A172 (cell line): ENCODE data around the gene ZNF823. TPM values are rescaled to one million over a fixed set of nuclear protein-coding genes. Genes with fewer than 3 reads are reported as not detected.
"Not testable (repeated sequence)": the region's sequence is repeated elsewhere in the genome, so short reads cannot be mapped to it uniquely, and the experiment has no call there.

ENCODE experiments used
- DNase-seq: peaks from one replicate; pipeline ENCODE4 v3.0.0-alpha.2; 2015; ENCODE audit warnings: low spot score
- total RNA-seq: library from RNA; depleted of rRNA; stranded (reverse); fragments of >200 nt; shearing (Covaris generic); gene quantifications from 2 replicates; pipeline ENCODE4 v1.2.3, GENCODE V29; 2014; rRNA removed

The ZNF823 gene
- total RNA-seq: 6.9 and 17.8 TPM in 2 replicates

GRCh38 chr19:11738746-11739620 is at the start of gene ZNF823:
TSS of gene ZNF823 (minus strand) at chr19:11738946. CDS start at chr19:11738819, 127 bp downstream.
- peak; percentile 99 for DNase-seq

- DNase-seq: no peak
These were observed 48.8 kb upstream of the ZNF823 start for GRCh38 chr19:11787536-11787935.

- no peak for DNase-seq
These were observed 45.6 kb upstream of the ZNF823 start for GRCh38 chr19:11784356-11784755.

GRCh38 chr19:11783767-11784166 is 45.0 kb upstream of the ZNF823 start:
- DNase-seq: no peak

GRCh38 chr19:11781295-11782057 is 42.7 kb upstream of the ZNF823 start:
- DNase-seq: no peak

- no peak for DNase-seq
These were observed 41.8 kb upstream of the ZNF823 start for GRCh38 chr19:11780431-11781020.

- not testable (repeated sequence) for DNase-seq
These were observed 37.9 kb upstream of the ZNF823 start for GRCh38 chr19:11776669-11777068.

DNA sequence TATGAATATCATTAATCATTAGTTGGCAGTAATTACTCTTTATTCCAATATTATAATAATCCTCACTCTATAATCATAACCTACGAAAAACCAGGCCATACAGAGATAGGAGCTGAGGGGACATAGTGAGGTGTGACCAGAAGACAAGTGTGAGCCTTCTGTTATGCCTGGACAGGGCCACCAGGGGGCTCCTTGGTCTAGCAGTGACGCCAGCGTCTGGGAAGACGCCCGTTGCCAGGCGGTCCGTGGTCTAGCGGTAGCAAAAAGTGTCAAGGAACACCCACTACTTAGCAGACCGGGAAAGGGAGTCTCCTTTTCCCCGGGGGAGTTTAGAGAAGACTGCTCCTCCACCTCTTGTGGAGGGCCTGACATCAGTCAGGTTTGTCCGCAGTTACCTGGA is 32.8 kb upstream of the ZNF823 start:
- DNase-seq: not testable (repeated sequence)

DNA sequence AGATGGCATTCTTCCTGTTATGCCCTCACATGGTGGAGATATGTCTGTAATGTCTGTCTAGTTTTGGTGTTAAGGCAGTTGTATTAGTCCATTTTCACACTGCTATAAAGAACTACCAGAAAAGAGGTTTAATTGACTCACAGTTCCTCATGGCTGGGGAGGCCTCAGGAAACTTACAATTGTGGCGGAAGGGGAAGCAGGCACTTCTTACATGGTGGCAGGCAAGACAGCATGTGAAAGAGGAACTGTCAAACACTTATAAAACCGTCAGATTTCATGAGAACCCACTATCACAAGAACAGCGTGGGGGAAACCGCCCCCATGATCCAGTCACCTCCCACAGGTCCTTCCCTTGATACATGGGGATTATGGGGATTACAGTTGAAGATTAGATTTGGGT is 31.2 kb upstream of the ZNF823 start:
- no peak for DNase-seq

- DNase-seq: peak; percentile 18
These were observed 28.9 kb upstream of the ZNF823 start for GRCh38 chr19:11767633-11768133.

DNA sequence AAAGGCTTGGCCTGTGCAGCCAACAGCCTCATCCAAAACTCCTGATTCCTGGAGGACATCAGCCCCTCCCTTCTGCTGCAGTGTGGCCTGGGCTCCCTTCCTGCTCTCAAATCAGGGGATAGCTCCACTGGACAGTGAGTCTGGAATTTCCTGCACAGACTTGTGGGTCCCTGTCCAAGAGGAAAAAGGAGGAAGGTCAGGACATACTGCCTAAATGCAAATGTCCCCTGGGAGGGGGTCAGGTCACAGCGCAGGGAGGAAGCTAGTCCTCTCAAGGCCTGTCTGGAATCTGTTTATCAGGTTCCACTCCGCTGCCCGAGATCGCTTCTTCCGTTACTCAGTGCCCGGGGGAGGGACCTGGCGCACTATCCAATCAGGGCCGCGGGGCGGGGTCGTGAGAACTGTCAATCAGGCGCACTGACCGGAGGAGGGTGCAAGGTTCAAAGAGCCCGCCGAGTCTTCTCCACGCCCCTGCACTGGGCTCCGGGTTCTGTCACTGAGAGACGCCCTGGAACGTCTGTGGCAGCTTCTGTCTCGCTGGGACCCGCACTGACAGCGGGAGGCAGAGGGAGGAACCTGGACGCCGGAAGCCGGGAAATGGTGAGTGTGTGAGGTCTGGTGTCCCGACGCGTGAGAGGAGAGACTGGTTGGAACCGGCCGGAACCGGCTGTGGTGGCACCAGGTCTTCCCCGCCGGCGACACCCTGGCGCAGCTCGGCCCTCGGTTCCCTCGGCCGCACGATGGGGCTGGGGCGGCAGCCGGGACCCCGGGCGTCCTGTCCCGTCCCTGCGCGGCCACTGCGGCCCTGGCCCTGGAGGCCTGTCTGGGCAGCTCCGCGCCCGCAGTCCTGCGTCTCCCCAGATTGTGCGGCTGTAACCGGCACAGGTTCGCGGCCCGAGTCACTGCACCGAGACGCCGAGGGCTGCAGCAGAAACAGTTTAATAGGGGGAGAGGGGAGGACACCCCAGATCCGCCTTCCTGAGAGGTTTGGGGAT is 28.1 kb upstream of the ZNF823 start, which contains the start of gene ZNF441:
TSS of gene ZNF441 (plus strand) at position 404 of the 995 bp plus-strand sequence. CDS start at position 598, 194 bp downstream.
- DNase-seq: peak; percentile 94

DNA sequence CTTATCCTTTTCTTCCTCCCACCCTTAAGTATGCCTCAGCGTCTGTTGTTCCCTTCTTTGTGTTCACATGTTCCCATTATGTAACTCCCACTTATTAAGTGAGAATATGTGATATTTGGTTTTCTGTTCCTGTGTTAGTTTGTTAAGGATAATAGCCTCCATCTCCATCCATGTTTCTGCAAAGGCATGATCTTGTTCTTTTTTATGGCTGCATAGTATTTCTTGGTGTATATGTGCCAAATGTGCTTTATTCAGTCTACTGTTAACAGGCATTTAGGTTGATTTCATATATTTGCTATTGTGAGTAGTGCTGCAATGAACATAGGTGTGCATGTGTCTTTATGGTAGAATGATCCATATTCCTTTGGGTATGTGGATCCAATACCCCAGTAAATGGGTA is 24.9 kb upstream of the ZNF823 start:
- no peak for DNase-seq

DNA sequence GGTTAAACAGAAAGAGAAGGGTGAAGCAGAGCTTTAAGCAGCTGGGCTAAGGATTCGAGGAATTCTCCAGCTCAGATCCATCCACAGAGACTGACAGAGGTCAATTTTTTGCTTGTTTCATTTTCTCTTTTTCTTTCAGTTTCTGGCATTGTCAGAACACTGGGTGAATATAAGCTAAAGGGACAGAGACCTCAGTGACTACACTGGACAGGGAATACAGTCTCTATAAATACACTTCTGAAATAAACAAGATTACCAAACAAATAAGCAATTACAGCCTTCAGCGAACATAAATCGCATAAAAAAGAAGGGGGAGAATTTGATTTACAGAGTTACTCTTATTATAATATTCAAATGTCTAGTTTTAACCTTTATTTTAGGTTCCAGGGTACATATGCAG is 24.4 kb upstream of the ZNF823 start:
- DNase-seq: no peak

DNA sequence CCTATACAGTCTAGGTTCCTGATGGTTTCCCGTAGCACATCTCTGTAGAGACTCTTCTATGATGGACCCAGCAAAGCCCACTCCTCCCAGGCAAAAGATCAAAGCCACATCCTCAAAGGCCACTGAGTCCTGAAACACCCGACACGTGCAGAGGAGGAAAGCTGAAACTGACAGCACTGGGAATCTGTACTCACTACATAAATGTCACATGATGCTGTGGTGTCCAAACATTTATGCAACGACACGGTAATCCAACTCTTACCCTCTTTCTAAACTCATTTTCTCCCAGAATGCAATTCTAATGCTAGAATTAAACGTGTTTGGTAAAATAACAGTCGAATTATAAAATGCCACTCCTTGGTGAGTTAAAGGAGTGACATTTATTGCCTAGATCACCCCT is 21.1 kb upstream of the ZNF823 start:
- DNase-seq: no peak

GRCh38 chr19:11756965-11757364 is 18.2 kb upstream of the ZNF823 start:
- DNase-seq: no peak

DNA sequence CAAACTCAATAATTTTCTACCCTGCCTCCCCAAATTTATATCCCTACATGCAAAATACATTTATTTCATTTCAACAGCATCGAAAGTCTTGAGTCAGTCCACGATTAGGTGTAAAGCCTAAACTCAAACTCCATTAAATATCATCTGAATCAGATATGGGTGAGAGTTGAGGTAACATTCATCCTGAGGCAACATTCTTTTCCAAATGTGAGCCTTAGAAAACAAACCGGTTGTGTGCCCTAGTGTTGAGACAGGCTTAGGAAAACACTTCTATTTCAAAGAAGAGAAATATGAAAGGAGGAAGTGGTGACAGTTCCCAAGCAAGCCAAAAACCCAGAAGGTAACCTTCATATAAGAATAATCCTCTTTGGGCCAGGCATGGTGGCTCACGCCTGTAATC is 15.9 kb upstream of the ZNF823 start:
- DNase-seq: no peak

- DNase-seq: no peak
These were observed 13.5 kb upstream of the ZNF823 start for GRCh38 chr19:11752244-11752736.

GRCh38 chr19:11749751-11750150 is 11.0 kb upstream of the ZNF823 start:
- DNase-seq: no peak

GRCh38 chr19:11747277-11747676 is 8.5 kb upstream of the ZNF823 start:
- DNase-seq: no peak

GRCh38 chr19:11745869-11746268 is 7.1 kb upstream of the ZNF823 start:
- DNase-seq: no peak
